ENCODE results near the gene MTCL1. TPM values are rescaled to one million over a fixed set of nuclear protein-coding genes. Genes with fewer than 3 reads are reported as not detected.
A peak's percentile ranks its signal among the peaks of the same experiment; 100 is the strongest.

The MTCL1 gene
- total RNA-seq, 1 donor from 2014 or later: 107 TPM

DNA sequence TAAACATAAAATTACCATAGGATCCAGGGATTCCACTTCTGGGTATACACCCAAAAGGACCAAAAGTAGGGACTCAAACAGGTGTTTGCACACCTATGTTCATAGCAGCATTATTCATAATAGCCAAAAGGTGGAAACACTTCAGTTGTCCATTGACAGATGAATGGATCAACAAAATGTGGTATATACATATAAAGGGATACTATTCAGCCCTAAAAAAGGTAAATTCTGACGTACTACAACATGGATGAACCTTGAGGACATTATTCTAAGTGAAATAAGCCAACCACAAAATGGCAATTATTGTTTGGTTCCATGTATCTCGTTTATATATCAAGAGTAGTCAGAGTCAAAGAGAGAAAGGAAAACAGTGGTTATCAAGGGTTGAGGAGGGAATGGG is 128.1 kb downstream of the MTCL1 start:
- DNase-seq (ENCODE audit: low read depth): no peak

- DNase-seq (ENCODE audit: low read depth): no peak
Observed at GRCh38 chr18:8834881-8835280, 129.5 kb downstream of the MTCL1 start.

DNA sequence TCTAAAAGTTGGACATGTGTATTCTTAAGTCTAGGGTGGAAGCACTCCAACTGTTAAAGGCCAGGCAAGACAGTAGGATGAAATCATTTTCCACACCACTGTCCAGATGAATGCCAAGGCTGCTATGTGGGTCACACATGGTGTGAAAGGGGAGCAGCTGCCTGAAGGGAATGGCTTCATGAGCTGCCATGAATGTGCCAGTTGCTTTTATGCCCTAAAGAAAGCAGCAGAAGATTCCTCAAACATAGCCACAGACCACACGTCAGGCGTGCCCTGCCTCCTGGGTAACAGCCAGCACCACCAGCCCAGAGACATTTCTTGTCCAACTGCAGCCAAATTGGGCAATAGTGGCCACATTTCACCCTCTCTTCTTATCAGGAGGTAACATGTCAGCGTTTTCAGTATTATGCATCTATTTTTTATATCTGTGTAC is 130.2 kb downstream of the MTCL1 start:
- peak; percentile 47 for DNase-seq (ENCODE audit: low read depth)

DNA sequence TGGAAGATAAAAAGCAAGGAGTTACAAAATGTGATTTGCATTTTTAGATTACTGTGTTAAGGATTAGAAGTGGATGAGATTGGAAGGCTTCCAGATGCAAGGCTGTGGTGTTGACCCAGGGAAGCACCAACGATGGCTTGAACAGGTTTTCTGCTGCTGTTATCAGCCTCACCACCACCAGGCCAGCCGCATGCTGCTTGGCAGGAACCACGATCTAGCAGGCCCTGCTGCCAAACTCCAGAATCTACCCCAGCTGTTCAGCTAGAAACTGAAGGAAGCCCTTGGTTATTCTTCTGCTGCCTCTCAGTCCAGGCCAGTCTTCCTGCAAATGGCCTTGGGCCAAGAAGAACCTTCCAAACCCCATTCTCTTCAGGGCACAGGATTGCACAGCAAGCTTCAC is 133.9 kb downstream of the MTCL1 start:
- no peak for DNase-seq (ENCODE audit: low read depth)

- DNase-seq (ENCODE audit: low read depth): peak; percentile 62
Observed at GRCh38 chr18:8841781-8842485, 136.6 kb downstream of the MTCL1 start.

DNA sequence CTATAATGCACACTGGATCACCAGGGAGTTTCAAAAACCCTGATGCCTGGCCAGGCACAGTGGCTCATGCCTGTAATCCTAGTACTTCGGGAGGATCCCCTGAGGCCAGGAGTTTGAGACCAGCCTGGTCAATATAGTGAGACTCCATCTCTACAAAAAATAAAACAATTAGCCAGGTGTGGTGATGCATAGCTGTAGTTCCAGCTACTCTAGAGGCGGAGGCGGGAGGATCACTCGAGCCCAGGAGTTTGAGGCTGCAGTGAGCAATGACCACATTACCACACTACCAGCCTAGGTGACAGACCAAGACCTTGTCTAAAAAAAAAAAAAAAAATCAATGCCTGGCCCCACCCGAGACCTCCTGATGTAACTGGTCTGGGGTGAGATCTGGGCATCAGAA is 137.2 kb downstream of the MTCL1 start:
- DNase-seq (ENCODE audit: low read depth): no peak

DNA sequence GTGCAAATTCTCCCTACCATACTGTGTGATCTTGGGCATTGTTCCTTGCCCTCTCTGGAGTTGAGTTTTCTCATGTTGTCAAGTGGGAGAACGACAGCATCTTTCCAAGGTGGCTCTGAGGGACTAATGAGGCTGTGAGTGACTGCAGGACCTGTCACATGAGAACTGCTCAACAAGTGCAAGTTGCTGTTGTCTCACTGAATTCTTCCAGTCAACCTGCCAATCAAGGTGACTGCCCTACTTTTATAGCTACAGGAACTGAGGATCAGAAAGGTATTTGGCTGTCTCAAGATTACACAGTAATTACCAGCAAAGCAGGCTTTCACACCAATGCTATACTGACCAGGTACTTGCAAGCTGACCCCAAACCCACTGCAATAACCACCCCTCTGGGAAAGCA is 137.6 kb downstream of the MTCL1 start:
- no peak for DNase-seq (ENCODE audit: low read depth)

DNA sequence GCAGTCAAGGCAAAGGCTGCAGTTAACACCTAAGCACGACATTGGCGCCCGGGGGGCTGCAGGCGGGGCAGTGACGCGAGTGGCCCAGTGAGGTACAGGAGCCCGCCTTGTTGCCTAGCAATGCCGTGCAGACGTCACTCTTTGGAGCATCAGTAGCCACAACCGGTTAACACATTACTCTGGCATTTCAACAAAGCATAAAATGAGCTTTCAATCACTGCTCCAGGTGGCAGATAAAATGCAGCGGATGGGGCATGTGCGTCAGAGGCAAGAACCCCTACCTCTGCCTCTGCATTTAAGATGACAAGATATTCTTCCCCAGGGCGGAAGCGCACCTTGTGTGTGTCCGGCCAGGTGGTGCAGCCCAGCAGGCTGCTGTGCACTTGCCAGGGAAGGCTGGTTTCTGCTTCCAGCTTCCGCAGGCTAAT is 139.4 kb downstream of the MTCL1 start:
- DNase-seq (ENCODE audit: low read depth): peak; percentile 72

DNA sequence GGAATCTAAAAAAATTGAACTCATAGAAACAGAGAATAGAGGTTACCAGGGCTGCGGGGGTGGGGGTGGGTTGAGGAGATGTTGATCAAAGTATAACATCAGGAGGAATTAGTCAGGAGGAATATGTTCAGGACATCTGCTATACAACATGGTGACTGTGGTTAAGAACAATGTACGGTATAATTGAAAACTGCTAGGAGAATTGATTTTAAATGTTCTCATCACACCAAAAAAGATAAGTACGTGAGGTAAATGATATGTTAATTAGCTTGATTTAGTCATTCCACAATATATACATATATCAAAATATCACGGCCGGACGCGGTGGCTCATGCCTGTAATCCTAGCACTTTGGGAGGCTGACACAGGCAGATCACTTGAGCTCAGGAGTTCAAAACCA is 140.2 kb downstream of the MTCL1 start:
- no peak for DNase-seq (ENCODE audit: low read depth)

- no peak for DNase-seq (ENCODE audit: low read depth)
Observed at GRCh38 chr18:8847066-8847755, 141.9 kb downstream of the MTCL1 start.

GRCh38 chr18:8847900-8848299 is 142.5 kb downstream of the MTCL1 start:
- no peak for DNase-seq (ENCODE audit: low read depth)

GRCh38 chr18:8848541-8848940 is 143.2 kb downstream of the MTCL1 start:
- DNase-seq (ENCODE audit: low read depth): no peak

GRCh38 chr18:8849696-8850095 is 144.3 kb downstream of the MTCL1 start:
- DNase-seq (ENCODE audit: low read depth): peak; percentile 89

GRCh38 chr18:8851659-8852058 is 146.3 kb downstream of the MTCL1 start:
- no peak for DNase-seq (ENCODE audit: low read depth)

DNA sequence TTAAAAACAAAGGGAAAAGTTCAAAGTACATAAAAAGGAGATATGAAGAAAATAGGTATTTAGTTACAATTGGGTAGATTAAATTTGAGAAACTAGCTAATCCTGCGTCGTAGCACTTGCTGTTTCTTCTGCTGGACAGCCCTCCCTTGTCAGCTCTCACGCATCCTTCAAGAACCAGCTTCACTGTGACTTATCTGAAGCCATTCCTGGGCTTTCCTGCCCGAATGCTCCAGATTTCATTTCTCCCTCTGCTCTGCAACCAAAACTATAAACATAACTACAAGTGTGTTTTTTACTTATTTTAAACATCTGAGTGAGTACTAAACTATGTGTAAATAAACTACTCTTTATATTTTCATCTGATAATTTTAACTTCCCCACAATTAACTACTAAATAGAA is 149.2 kb downstream of the MTCL1 start:
- no peak for DNase-seq (ENCODE audit: low read depth)

GRCh38 chr18:8854962-8855361 is 149.6 kb downstream of the MTCL1 start:
- DNase-seq (ENCODE audit: low read depth): peak; percentile 23

- no peak for DNase-seq (ENCODE audit: low read depth)
Observed at GRCh38 chr18:8856212-8856611, 150.9 kb downstream of the MTCL1 start.

DNA sequence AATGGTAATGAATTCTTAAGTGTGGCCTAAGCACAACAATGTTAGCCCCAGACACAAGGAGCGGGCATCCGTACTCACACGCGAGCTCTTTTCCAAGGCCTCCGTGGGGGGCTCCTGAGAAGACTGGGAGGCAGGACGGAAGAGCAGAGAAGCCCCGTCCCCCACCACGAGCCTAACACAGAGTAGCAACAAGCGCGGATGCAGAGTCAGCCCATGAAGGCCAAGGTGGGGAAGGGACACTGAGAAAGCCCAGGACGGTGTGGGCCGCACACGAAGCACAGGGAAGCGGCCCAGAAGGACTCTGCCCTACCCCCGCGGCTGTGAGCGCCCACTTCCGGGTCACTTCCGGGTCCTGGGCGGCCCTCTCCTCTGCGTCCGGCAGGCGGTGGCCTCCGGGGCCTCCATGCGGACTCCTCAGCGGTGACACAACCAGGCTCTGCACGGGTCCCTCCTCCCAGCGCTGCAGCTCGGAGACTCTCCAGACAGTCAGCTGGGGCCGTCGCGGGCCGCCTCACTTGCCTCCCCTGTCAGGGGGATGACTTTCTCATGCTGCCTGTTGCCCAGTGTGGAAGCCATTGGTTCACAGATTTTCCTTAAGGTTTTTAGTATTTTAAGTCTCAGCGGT is 151.5 kb downstream of the MTCL1 start:
- DNase-seq (ENCODE audit: low read depth): no peak

DNA sequence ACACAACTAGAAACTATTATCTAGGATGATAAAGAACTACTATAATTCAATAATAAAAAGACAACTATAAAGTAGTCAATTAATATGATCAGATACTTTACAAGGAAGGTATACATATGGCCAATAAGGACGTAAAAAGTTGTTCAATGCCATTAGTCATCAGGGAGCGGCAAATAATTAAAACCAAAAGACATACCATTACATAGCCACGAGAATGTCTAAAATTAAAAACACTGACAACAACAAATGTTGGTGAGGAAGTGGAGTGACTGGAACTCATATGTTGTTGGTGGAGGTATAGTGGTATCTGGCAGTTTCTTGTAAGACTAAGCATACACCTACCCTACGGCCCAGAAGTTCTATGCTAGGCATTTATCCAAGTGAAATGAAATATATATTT is 152.4 kb downstream of the MTCL1 start:
- DNase-seq (ENCODE audit: low read depth): no peak

- DNase-seq (ENCODE audit: low read depth): peak; percentile 98
Observed at GRCh38 chr18:8858888-8859511, 153.6 kb downstream of the MTCL1 start.

- DNase-seq (ENCODE audit: low read depth): no peak
Observed at GRCh38 chr18:8860845-8861642, 155.7 kb downstream of the MTCL1 start.

- DNase-seq (ENCODE audit: low read depth): no peak
Observed at GRCh38 chr18:8863427-8863826, 158.1 kb downstream of the MTCL1 start.

Data from renal cortical epithelial cell (primary cell).